Measurements from ENCODE around the gene SEMA3E. TPM values are rescaled to one million over a fixed set of nuclear protein-coding genes. Genes with fewer than 3 reads are reported as not detected.

Gene SEMA3E
- total and polyA plus RNA-seq, 10 of the 15 experiments (the other 5 are each of a cell fraction or from before 2014, with no cell fraction given): 0.08 to 2.0 (median 0.82) TPM

GRCh38 chr7:83697804-83698530, 49.0 kb upstream of the SEMA3E start:
- Histone ChIP-seq H3K36me3 (ENCODE audit: control insufficient read depth in 2 of 2, insufficient read depth in 2 of 2, low read length in 1 of 2) (no peaks in the 10 kb centered on the region), H3K79me2 (ENCODE audit: control insufficient read depth, insufficient read depth, low read length) (no peaks in the 10 kb centered on the region), H3K27me3 (replicated peaks in 1 of 2; ENCODE audit: control insufficient read depth in 2 of 2, insufficient read depth in 2 of 2, low read length in 1 of 2) (no peaks in the 10 kb centered on the region), H3K4me3 (no peak overlapping the region), H4K20me1 (ENCODE audit: control insufficient read depth, insufficient read depth) (no peaks in the 10 kb centered on the region), H3K9ac (ENCODE audit: control insufficient read depth, insufficient read depth, low read length) (no peak overlapping the region), H3K27ac (ENCODE audit: control insufficient read depth, insufficient read depth) (no peak overlapping the region), H3K4me2 (ENCODE audit: control insufficient read depth, insufficient read depth) (no peak overlapping the region), H3K4me1 (ENCODE audit: control insufficient read depth, insufficient read depth, low read length) (no peaks in the 10 kb centered on the region), H2AFZ (ENCODE audit: control insufficient read depth, low read depth, low read length) (no peak overlapping the region), H3K9me3 (replicated peaks; ENCODE audit: control insufficient read depth, insufficient read depth, low read length) (no peaks in the 10 kb centered on the region)
- DNase-seq (ENCODE audit: low read depth, low spot score): no peak
- FAIRE-seq: no peak
- WGBS (ENCODE audit: insufficient coverage, insufficient replicate concordance, low lambda C conversion rate, missing lambda C conversion rate): 46% methylated on average over 5 of the region's 5 CpGs
- SMC1A ChIA-PET (ENCODE audit: uncharacterized antibody, unreplicated experiment): no interaction called here
- RAD21 ChIA-PET (ENCODE audit: unreplicated experiment): no interaction called here
- no peak for ATAC-seq
- CTCF ChIA-PET: no interaction called here
- no TSS peak for BruUV-seq (replicated peaks)
- TF ChIP-seq SUPT20H (IDR thresholded peaks at IDR 0.05; ENCODE audit: borderline replicate concordance, control insufficient read depth, low read depth, low read length) (no peak), ZNF592 (IDR thresholded peaks at IDR 0.05) (no peak), RELB (IDR thresholded peaks at IDR 0.05; ENCODE audit: low read depth) (no peak), BCL11A (IDR thresholded peaks at IDR 0.05; ENCODE audit: low read depth, low read length) (no peak), TBL1XR1 (IDR thresholded peaks at IDR 0.05; ENCODE audit: low read depth, low read length) (no peak), ZBED1 (IDR thresholded peaks at IDR 0.05; ENCODE audit: borderline replicate concordance) (no peak), SMARCA5 (IDR thresholded peaks at IDR 0.05) (no peak), TCF7 (IDR thresholded peaks at IDR 0.05; ENCODE audit: borderline replicate concordance) (no peak), ZNF622 (IDR thresholded peaks at IDR 0.05) (no peak), GATAD2B (conservative IDR thresholded peaks at IDR 0.05; ENCODE audit: low read depth) (no peak), PAX5 (IDR thresholded peaks at IDR 0.05; ENCODE audit: borderline replicate concordance, low read depth, low read length) (no peak), ZZZ3 (IDR thresholded peaks at IDR 0.05; ENCODE audit: control insufficient read depth, insufficient read length, low read depth) (no peak), FOXM1 (IDR thresholded peaks at IDR 0.05; ENCODE audit: low read depth, low read length) (no peak)
- TF ChIP-seq, protein P1, sequence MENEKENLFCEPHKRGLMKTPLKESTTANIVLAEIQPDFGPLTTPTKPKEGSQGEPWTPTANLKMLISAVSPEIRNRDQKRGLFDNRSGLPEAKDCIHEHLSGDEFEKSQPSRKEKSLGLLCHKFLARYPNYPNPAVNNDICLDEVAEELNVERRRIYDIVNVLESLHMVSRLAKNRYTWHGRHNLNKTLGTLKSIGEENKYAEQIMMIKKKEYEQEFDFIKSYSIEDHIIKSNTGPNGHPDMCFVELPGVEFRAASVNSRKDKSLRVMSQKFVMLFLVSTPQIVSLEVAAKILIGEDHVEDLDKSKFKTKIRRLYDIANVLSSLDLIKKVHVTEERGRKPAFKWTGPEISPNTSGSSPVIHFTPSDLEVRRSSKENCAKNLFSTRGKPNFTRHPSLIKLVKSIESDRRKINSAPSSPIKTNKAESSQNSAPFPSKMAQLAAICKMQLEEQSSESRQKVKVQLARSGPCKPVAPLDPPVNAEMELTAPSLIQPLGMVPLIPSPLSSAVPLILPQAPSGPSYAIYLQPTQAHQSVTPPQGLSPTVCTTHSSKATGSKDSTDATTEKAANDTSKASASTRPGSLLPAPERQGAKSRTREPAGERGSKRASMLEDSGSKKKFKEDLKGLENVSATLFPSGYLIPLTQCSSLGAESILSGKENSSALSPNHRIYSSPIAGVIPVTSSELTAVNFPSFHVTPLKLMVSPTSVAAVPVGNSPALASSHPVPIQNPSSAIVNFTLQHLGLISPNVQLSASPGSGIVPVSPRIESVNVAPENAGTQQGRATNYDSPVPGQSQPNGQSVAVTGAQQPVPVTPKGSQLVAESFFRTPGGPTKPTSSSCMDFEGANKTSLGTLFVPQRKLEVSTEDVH (IDR thresholded peaks at IDR 0.05; ENCODE audit: low read depth, partially characterized antibody): no peak
- intact Hi-C loops (cut with micrococcal nuclease; ENCODE audit: unreplicated experiment) (no loop called here), in situ Hi-C loops (cut with MboI) (no loop called here)
- POLR2A ChIA-PET: no interaction called here

All from GM12878 (cell line).